ENCODE results near the gene TENM4. TPM values are rescaled to one million over a fixed set of nuclear protein-coding genes. Genes with fewer than 3 reads are reported as not detected.

TENM4 gene
- total RNA-seq, 1 donor from 2014 or later: not detected

DNA sequence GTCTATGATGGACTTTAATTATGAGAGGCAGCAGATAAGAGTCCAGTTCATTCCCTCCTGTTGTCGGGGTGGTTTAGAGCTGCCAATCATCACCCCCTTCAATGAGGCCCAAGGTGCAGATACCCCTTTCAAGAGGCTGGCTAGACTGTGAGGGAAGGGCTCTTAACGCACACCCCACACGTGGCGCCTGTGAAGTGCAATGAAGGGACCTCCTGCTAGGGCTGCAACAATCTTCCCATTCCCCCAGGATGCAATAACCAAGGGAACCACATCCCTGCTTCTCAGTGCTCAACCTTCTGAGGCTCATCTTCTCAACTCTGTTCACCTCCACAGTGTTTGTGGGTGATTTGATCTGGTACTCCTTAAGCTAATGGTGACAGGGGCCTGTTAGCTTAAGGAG, 19.0 kb downstream of the TENM4 start:
- no peaks in the 10 kb centered on the region for H3K9me3 Mint-ChIP-seq

DNA sequence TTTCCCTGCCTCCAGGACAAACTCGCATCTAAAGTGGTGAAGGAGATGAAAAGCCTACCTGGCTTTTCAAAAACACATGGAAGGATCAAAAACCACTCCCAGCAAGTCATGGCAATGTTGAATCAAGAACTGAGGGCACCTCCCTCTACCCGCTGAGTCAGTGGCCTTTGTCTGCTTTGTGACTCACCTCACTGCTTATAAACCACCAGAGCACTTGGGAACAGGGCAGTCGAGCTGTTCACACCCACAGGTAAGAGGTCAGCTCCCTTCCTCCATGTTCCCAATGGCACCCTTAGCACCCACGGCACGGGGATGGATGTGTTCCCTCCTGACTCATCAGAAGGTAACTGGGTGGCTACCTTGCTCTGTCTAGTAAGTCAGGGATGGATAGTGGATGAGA, 21.7 kb downstream of the TENM4 start:
- Mint-ChIP-seq H3K27me3 (no peaks in the 10 kb centered on the region), H3K4me1 (no peaks in the 10 kb centered on the region), H3K36me3 (ENCODE audit: low read depth) (no peaks in the 10 kb centered on the region), H3K9me3 (no peaks in the 10 kb centered on the region), H3K4me3 (no peak overlapping the region), H3K27ac (no peak overlapping the region)
- intact Hi-C loops (cut with micrococcal nuclease): no loop called here
- DNase-seq: no peak

More for the DNA sequence above, 19.0 kb downstream of the TENM4 start:
- Mint-ChIP-seq H3K27ac (no peak overlapping the region), H3K4me3 (no peak overlapping the region), H3K4me1 (no peaks in the 10 kb centered on the region), H3K27me3 (no peaks in the 10 kb centered on the region), H3K36me3 (ENCODE audit: low read depth) (no peaks in the 10 kb centered on the region)
- intact Hi-C loops (cut with micrococcal nuclease): no loop called here
- DNase-seq: no peak

DNA sequence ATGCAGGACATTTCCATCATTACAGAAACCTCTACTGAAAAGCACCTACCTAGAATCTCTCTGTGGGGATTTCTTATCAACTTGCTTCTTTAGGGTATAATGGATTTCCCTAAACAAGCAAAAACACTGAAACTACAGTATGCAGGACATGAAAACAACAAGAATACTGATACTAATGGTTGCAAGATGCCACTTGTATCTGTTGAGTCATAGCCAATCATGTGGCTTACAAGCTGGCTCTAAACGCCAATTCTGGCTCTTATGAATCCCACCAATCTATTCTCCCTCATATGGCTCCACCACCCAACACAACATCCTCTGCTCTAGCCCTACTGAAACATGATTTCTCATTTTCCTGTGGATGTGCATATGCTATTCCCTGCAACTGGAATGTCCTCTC, 22.6 kb downstream of the TENM4 start:
- no peaks in the 10 kb centered on the region for H3K27me3 Mint-ChIP-seq
- H3K9me3 Mint-ChIP-seq: no peaks in the 10 kb centered on the region
- no peaks in the 10 kb centered on the region for H3K4me1 Mint-ChIP-seq
- intact Hi-C loops (cut with micrococcal nuclease): no loop called here
- H3K4me3 Mint-ChIP-seq: no peak overlapping the region
- H3K27ac Mint-ChIP-seq: no peak overlapping the region
- no peak for DNase-seq
- H3K36me3 Mint-ChIP-seq (ENCODE audit: low read depth): no peaks in the 10 kb centered on the region

DNA sequence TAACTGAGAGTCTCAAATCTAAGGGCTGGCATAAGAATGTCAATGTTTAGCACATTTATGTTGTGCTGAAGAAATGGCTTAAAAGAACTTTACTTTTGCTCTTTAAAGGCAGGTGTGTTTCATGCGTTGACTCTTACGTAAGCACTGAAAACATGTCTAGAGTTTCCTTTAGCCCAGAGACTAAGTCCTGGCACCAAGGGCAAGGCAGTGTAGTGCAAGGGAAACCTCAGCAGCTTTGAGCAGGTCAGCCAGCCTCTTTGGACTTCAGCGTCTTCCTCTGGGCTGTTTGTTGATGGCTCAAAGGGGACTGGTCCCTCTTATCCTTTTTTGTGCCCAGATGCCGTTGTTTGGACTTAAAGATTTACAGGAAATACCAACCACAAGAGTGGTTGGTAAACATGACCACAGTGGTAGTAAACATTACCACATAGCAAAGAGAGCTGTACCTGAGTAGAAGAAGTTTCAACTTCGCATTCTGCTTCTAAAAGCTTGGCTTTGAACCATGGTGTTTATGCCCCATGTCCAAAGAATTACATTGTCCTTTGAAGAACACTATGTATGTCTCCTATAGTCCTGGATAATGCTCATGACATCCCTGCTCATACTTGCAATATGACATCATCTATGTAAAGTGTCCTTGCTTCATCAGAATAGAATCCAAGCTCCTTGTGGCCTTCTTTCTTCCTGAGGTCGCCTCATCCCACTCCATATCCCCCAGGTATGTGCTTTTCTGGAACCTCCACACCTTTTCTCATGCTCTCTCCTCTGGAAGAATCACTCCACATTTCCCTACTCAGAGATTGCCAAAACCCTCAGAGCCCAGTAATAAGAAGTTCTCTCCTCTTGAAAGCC, 23.5 kb downstream of the TENM4 start:
- Mint-ChIP-seq H3K27ac (no peak overlapping the region), H3K4me1 (no peaks in the 10 kb centered on the region), H3K27me3 (no peaks in the 10 kb centered on the region), H3K9me3 (no peaks in the 10 kb centered on the region), H3K36me3 (ENCODE audit: low read depth) (no peaks in the 10 kb centered on the region), H3K4me3 (no peak overlapping the region)
- intact Hi-C loops (cut with micrococcal nuclease): no loop called here
- DNase-seq: no peak

GRCh38 chr11:79415912-79416311, 24.9 kb downstream of the TENM4 start:
- Mint-ChIP-seq H3K4me1 (no peaks in the 10 kb centered on the region), H3K36me3 (ENCODE audit: low read depth) (no peaks in the 10 kb centered on the region), H3K27ac (no peak overlapping the region), H3K9me3 (no peaks in the 10 kb centered on the region), H3K27me3 (no peaks in the 10 kb centered on the region), H3K4me3 (no peak overlapping the region)
- intact Hi-C loops (cut with micrococcal nuclease): no loop called here
- no peak for DNase-seq

DNA sequence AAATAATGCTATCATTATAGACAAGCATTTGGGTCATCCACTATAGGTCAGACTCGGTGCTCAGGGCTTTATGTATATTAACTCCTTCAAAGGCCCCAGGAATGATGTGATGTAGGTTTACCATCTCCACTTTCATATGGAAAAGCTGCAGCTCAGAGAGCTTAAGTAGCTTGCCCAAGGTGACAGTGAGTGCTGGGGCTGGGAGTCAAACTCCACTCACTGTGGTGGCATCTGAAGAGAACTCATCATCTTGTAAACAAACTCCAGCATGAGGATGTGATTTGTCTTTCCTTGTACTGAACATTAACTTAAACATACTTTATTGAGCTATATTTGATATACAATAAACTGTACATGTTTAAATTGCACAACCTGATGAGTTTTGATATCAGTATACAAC, 25.4 kb downstream of the TENM4 start:
- Mint-ChIP-seq H3K36me3 (ENCODE audit: low read depth) (no peaks in the 10 kb centered on the region), H3K27me3 (no peaks in the 10 kb centered on the region), H3K9me3 (no peaks in the 10 kb centered on the region), H3K27ac (no peak overlapping the region), H3K4me1 (no peaks in the 10 kb centered on the region), H3K4me3 (no peak overlapping the region)
- intact Hi-C loops (cut with micrococcal nuclease): no loop called here
- no peak for DNase-seq

DNA sequence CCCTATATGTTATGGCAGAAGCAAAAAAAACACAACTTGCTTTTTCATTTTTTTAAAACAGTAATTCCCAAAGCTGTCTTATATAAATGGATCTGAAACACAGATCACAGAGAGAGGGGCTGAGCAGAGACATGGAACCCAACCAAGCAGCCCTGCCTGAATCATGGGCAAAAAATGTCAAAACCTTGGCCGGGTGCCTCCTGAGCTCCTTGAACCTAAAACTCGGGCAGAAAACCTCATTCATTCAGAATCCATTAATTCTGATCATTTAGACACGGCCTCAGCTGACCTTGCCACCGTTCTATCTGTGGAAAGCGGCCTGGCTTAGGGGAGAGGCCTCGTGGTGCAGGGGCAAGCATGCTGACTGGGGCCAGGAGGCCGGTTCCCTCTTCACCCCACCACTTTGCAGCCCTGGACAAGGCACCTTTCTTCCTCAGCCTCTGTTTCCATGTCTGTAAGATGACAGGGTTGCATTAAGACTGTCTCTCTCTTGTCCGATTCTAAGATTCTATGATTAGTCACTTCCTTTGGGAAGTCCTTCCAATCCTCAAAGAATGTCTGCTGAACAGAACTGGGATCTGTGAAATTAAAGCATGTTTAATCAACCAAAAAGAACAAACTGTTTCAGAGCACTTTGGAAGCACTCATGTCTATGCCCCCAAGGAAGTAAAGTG, 26.0 kb downstream of the TENM4 start:
- H3K4me3 Mint-ChIP-seq: no peak overlapping the region
- H3K9me3 Mint-ChIP-seq: no peaks in the 10 kb centered on the region
- no peaks in the 10 kb centered on the region for H3K36me3 Mint-ChIP-seq (ENCODE audit: low read depth)
- intact Hi-C loops (cut with micrococcal nuclease): no loop called here
- no peaks in the 10 kb centered on the region for H3K4me1 Mint-ChIP-seq
- no peak overlapping the region for H3K27ac Mint-ChIP-seq
- no peak for DNase-seq
- H3K27me3 Mint-ChIP-seq: no peaks in the 10 kb centered on the region

GRCh38 chr11:79414041-79414440, 26.8 kb downstream of the TENM4 start:
- no peaks in the 10 kb centered on the region for H3K27me3 Mint-ChIP-seq
- intact Hi-C loops (cut with micrococcal nuclease): no loop called here

GRCh38 chr11:79413268-79413667, 27.6 kb downstream of the TENM4 start:
- H3K27ac Mint-ChIP-seq: no peak overlapping the region
- intact Hi-C loops (cut with micrococcal nuclease): no loop called here
- no peaks in the 10 kb centered on the region for H3K27me3 Mint-ChIP-seq
- H3K4me3 Mint-ChIP-seq: no peak overlapping the region
- H3K9me3 Mint-ChIP-seq: no peaks in the 10 kb centered on the region
- no peaks in the 10 kb centered on the region for H3K36me3 Mint-ChIP-seq (ENCODE audit: low read depth)
- no peaks in the 10 kb centered on the region for H3K4me1 Mint-ChIP-seq
- DNase-seq: no peak

More at GRCh38 chr11:79414041-79414440, 26.8 kb downstream of the TENM4 start:
- Mint-ChIP-seq H3K27ac (no peak overlapping the region), H3K4me1 (no peaks in the 10 kb centered on the region), H3K9me3 (no peaks in the 10 kb centered on the region), H3K36me3 (ENCODE audit: low read depth) (no peaks in the 10 kb centered on the region), H3K4me3 (no peak overlapping the region)
- DNase-seq: no peak

DNA sequence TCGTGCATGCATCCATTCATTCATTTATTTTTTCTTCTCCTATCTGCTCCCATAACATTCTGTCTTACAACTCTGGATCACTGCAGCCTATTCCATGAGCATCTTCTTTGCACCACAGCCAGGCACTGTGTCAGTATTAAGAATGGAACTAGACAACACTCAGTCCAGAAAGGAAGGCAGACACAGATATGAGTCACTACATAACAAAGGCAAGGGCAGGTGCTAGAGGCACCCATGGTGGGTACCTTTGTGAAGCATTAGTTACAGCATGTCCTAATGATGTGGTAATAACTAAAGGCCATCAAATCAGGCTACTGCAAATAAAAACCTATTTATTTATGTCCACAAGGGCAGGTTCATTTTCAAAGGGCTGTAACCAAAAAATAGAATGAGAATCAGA, 28.1 kb downstream of the TENM4 start:
- Mint-ChIP-seq H3K27ac (no peak overlapping the region), H3K9me3 (no peaks in the 10 kb centered on the region), H3K27me3 (no peaks in the 10 kb centered on the region), H3K36me3 (ENCODE audit: low read depth) (no peaks in the 10 kb centered on the region), H3K4me1 (no peaks in the 10 kb centered on the region), H3K4me3 (no peak overlapping the region)
- intact Hi-C loops (cut with micrococcal nuclease): no loop called here
- DNase-seq: no peak

DNA sequence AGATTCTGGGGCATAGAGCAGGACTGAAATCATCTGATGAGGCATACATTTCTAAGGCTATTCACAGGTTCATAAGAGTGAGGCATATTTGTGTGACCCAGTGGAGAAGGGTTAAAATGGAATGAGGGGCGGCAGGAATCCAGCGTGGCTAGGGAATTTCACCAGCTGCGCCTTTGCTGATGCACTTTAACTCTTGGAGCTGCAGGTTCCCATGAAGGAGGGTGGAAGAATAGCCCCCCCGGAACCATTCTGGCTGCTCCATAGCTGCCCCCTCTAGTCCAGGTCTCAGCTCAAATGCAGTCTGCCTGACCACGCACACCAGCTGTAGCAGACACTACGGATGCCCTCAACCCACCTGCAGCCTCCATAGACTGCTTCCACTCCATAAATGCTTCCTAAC, 31.5 kb downstream of the TENM4 start:
- H3K4me3 Mint-ChIP-seq: no peak overlapping the region
- H3K9me3 Mint-ChIP-seq: no peaks in the 10 kb centered on the region
- H3K27ac Mint-ChIP-seq: no peak overlapping the region
- H3K4me1 Mint-ChIP-seq: no peaks in the 10 kb centered on the region
- H3K27me3 Mint-ChIP-seq: no peaks in the 10 kb centered on the region
- H3K36me3 Mint-ChIP-seq (ENCODE audit: low read depth): no peaks in the 10 kb centered on the region
- intact Hi-C loops (cut with micrococcal nuclease): no loop called here
- no peak for DNase-seq

DNA sequence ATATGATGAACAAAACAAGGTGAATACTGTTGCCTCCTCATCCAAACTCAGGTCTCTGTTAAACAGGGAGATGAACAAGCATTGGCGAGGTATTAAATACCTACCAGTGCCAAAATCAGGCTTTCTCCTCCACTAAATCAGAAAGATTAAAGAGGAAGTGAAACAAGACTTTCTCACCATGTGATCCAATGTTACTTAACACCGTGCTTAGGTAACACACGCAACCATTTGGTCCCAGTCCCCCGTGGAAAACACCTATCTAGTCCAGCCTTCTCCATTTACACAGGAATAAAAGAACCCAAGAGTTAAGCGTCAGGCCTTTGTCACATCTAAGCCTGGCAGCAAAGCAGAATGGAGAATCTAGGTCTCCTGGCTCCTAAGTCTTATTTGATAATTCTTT, 34.5 kb downstream of the TENM4 start:
- Mint-ChIP-seq H3K9me3 (peaks cover 4% of the 10 kb centered on the region), H3K27ac (no peak overlapping the region), H3K4me3 (no peak overlapping the region), H3K4me1 (no peaks in the 10 kb centered on the region), H3K27me3 (no peaks in the 10 kb centered on the region), H3K36me3 (ENCODE audit: low read depth) (no peaks in the 10 kb centered on the region)
- no peak for DNase-seq
- intact Hi-C loops (cut with micrococcal nuclease): no loop called here

DNA sequence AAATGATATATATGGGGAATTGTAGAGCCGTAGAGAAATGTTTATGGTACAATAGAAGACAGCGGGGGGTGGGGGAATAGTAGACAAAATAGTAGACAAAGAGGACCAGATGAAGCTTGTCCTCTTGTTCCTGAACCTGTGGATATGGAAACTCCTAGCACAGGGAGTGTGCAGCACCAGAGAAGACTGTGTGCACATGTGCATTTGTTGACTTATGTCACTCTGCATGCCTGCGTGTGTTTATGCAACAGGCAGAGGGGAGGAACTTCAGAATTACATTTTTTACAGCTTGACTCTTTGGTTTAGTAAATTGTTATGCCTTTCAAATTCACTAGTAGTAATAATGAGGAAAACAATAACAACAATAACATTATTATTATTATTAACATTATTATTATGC, 36.0 kb downstream of the TENM4 start:
- Mint-ChIP-seq H3K36me3 (ENCODE audit: low read depth) (no peaks in the 10 kb centered on the region), H3K27me3 (no peaks in the 10 kb centered on the region), H3K27ac (no peak overlapping the region), H3K4me1 (no peaks in the 10 kb centered on the region), H3K9me3 (peaks cover 4% of the 10 kb centered on the region), H3K4me3 (no peak overlapping the region)
- DNase-seq: no peak
- intact Hi-C loops (cut with micrococcal nuclease): no loop called here

DNA sequence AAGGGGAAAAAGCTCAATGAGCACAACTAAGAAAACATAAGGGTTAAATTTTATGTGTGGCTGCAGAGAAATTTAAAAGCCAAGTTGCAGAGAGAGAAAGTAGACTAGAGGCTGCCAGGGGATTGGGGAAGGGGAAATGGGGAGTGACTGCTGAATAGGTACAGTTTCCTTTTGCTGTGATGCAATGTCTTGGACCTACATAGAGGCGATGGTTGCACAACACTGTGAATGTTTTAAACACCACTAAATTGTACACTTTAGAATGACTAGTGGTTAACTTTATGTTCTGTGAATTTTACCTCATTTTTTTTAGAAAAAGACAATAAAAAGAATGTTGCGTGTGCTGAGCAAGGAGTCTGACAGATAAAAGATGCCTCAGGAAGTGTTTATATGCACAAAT, 36.5 kb downstream of the TENM4 start:
- no peaks in the 10 kb centered on the region for H3K36me3 Mint-ChIP-seq (ENCODE audit: low read depth)
- H3K4me3 Mint-ChIP-seq: no peak overlapping the region
- intact Hi-C loops (cut with micrococcal nuclease): no loop called here
- H3K27ac Mint-ChIP-seq: no peak overlapping the region
- H3K27me3 Mint-ChIP-seq: no peaks in the 10 kb centered on the region
- H3K4me1 Mint-ChIP-seq: no peaks in the 10 kb centered on the region
- no peak for DNase-seq
- peaks cover 4% of the 10 kb centered on the region for H3K9me3 Mint-ChIP-seq
